Esophagus muscularis mucosa (tissue), 4 donors: ENCODE results near the gene CIC.

Experiments used
- CTCF ChIP-seq, 3 experiments: fragments of 200-600 bp in 2 of 3; fragments of 450-650 bp in 1 of 3; sonication (generic) in 2 of 3; IDR thresholded peaks; one replicate each; pipeline ENCODE4 v1.5.1; 2017 to 2019; ENCODE audit warnings: antibody characterized with exemption in 3 of 3, mild to moderate bottlenecking in 2 of 3, moderate library complexity in 1 of 3
- EP300 ChIP-seq: sonication (generic); formaldehyde crosslinking; IDR thresholded peaks from one replicate; pipeline ENCODE4 v1.6.1; 2017; ENCODE audit warnings: antibody characterized with exemption
- POLR2A ChIP-seq: fragments of 450-650 bp; IDR thresholded peaks from one replicate; pipeline ENCODE4 v1.6.1; 2017; ENCODE audit warnings: antibody characterized with exemption, moderate library complexity, mild to moderate bottlenecking, low read depth
- POLR2AphosphoS5 ChIP-seq, 2 donors: sonication (generic); formaldehyde crosslinking; IDR thresholded peaks; one replicate each; pipeline ENCODE4 v1.6.1; 2017; ENCODE audit warnings: antibody characterized with exemption in 2 of 2

GRCh38 chr19:42228641-42229040, 40.4 kb upstream of the CIC start:
- TF ChIP-seq CTCF (IDR thresholded peaks at IDR 0.05), result no peak
- TF ChIP-seq POLR2AphosphoS5 (IDR thresholded peaks at IDR 0.05), result no peak
- TF ChIP-seq EP300, result no peak
- TF ChIP-seq POLR2A, result no peak
